A549 (cell line): Measurements from ENCODE around the gene OR1F1. TPM values are rescaled to one million over a fixed set of nuclear protein-coding genes. Genes with fewer than 3 reads are reported as not detected.

ENCODE experiments used
- ATAC-seq, 2 experiments: fragments of 200-7000 bp in 1 of 2; fragments of >200 bp in 1 of 2; cut with Nextera tagmentation in 1 of 2; cut with Tn5 transposase in 1 of 2; 3 replicates each; pipeline versions ENCODE4 v1.8.0 to v1.9.1; 2018 to 2020; ENCODE audit warnings: mild to moderate bottlenecking in 1 of 2, moderate library complexity in 1 of 2
- CTCF ChIA-PET: fragments of 300-600 bp; sonication (Branson Sonifier 250); formaldehyde crosslinking; extraction: SDS; loops from one replicate; lab custom pipeline; 2021; ENCODE audit warnings: antibody characterized with exemption, inconsistent platforms; lab: Yijun Ruan, JAX
- POLR2A ChIA-PET: fragments of 350-600 bp; formaldehyde crosslinking; extraction: SDS; loops from one replicate; lab custom pipeline; 2021; ENCODE audit warnings: antibody characterized with exemption, inconsistent platforms; lab: Yijun Ruan, JAX
- DNase-seq, 2 experiments: peaks; one replicate each; pipeline versions ENCODE4 v3.0.0 to v3.0.0-alpha.2; 2011 to 2016; ENCODE audit warnings: low read depth in 1 of 2, low spot score in 1 of 2
- FAIRE-seq: peaks from 2 replicates; lab custom pipeline; 2011; peaks lifted over from hg19 to GRCh38; lab: Jason Lieb, UNC
- H3K27ac ChIP-seq, 2 experiments: fragments of >200 bp; sonication (Bioruptor Twin); formaldehyde crosslinking; 3 replicates each; pipeline ENCODE4 v1.5.1; 2016 to 2017
- H3K4me1 ChIP-seq: fragments of >200 bp; sonication (Bioruptor Twin); formaldehyde crosslinking; 3 replicates; pipeline ENCODE4 v1.6.1; 2016
- H3K4me2 ChIP-seq: fragments of >200 bp; sonication (Bioruptor Twin); formaldehyde crosslinking; 3 replicates; pipeline ENCODE4 v1.6.1; 2016
- H3K4me3 ChIP-seq: fragments of >200 bp; sonication (Bioruptor Twin); formaldehyde crosslinking; 3 replicates; pipeline ENCODE4 v1.5.1; 2016
- H3K9me3 ChIP-seq: fragments of >200 bp; sonication (Bioruptor Twin); formaldehyde crosslinking; 3 replicates; pipeline ENCODE4 v1.6.1; 2016
- BHLHE40 ChIP-seq: IDR thresholded peaks from 2 replicates; pipeline ENCODE4 v1.6.1; 2012; ENCODE audit warnings: low read depth, low read length, inconsistent platforms
- CBX8 ChIP-seq: fragments of 200-600 bp; sonication (generic); IDR thresholded peaks from 2 replicates; pipeline ENCODE4 v1.6.1; 2016
- CHD2 ChIP-seq: fragments of 150-350 bp; IDR thresholded peaks from 2 replicates; pipeline ENCODE4 v1.6.1; 2014; ENCODE audit warnings: low read length; ENCODE audit not compliant: partially characterized antibody
- EHMT2 ChIP-seq: fragments of 200-600 bp; sonication (generic); IDR thresholded peaks from 2 replicates; pipeline ENCODE4 v1.6.1; 2016; ENCODE audit warnings: antibody characterized with exemption, low read depth, mild to moderate bottlenecking, moderate library complexity
- ELK1 ChIP-seq: fragments of 150-350 bp; IDR thresholded peaks from 2 replicates; pipeline ENCODE4 v1.6.1; 2014; ENCODE audit warnings: low read depth, mild to moderate bottlenecking, low read length
- EP300 ChIP-seq, 2 experiments: fragments of >200 bp; sonication (Bioruptor Twin); formaldehyde crosslinking; IDR thresholded peaks; 2 replicates in 1 of 2; 3 replicates in 1 of 2; pipeline ENCODE4 v1.6.1; 2016 to 2017
- ESRRA ChIP-seq: fragments of 150-350 bp; IDR thresholded peaks from 2 replicates; pipeline ENCODE4 v1.6.1; 2014; ENCODE audit warnings: mild to moderate bottlenecking, low read length, borderline replicate concordance
- FOXS1 ChIP-seq: fragments of 250-450 bp; sonication (Bioruptor Pico); IDR thresholded peaks from 2 replicates; pipeline ENCODE4 v1.5.0; 2020; ENCODE audit warnings: mild to moderate bottlenecking, moderate library complexity
- GATA3 ChIP-seq: IDR thresholded peaks from 2 replicates; pipeline ENCODE4 v1.6.1; 2012; ENCODE audit warnings: borderline replicate concordance
- HES2 ChIP-seq: fragments of >200 bp; sonication (Bioruptor Twin); formaldehyde crosslinking; IDR thresholded peaks from 2 replicates; pipeline ENCODE4 v1.6.1; 2016
- HOXA7 ChIP-seq: fragments of 250-450 bp; sonication (Bioruptor Pico); IDR thresholded peaks from 2 replicates; pipeline ENCODE4 v1.5.0; 2020; ENCODE audit warnings: mild to moderate bottlenecking, moderate library complexity
- JUNB ChIP-seq: fragments of >200 bp; sonication (Bioruptor Twin); formaldehyde crosslinking; IDR thresholded peaks from 2 replicates; pipeline ENCODE4 v1.6.1; 2016
- MAFK ChIP-seq: fragments of 450-650 bp; IDR thresholded peaks from 2 replicates; pipeline ENCODE4 v1.6.1; 2014; ENCODE audit not compliant: partially characterized antibody
- NFE2L2 ChIP-seq: fragments of 150-350 bp; conservative IDR thresholded peaks from 2 replicates; pipeline ENCODE4 v1.6.1; 2014; ENCODE audit warnings: low read length
- PBX3 ChIP-seq: IDR thresholded peaks from 2 replicates; pipeline ENCODE4 v1.6.1; 2012
- RCOR1 ChIP-seq: fragments of 150-350 bp; IDR thresholded peaks from 2 replicates; pipeline ENCODE4 v1.6.1; 2014; ENCODE audit warnings: antibody characterized with exemption, low read length, low read depth
- SREBF2 ChIP-seq: fragments of 450-650 bp; IDR thresholded peaks from 2 replicates; pipeline ENCODE4 v1.6.1; 2014; ENCODE audit warnings: mild to moderate bottlenecking, moderate library complexity
- TFCP2L1 ChIP-seq: fragments of 250-450 bp; sonication (Bioruptor Pico); IDR thresholded peaks from 2 replicates; pipeline ENCODE4 v1.5.0; 2021; ENCODE audit warnings: mild to moderate bottlenecking
- TP53 ChIP-seq: fragments of 250-450 bp; sonication (Bioruptor Pico); IDR thresholded peaks from 2 replicates; pipeline ENCODE4 v1.5.0; 2021; ENCODE audit warnings: mild to moderate bottlenecking, moderate library complexity
- ZSCAN20 ChIP-seq: fragments of 250-450 bp; sonication (Bioruptor Pico); IDR thresholded peaks from 2 replicates; pipeline ENCODE4 v1.8.0; 2022; ENCODE audit warnings: mild to moderate bottlenecking, moderate library complexity
- WGBS: methylation state at CpG from one replicate; pipeline ENCODE4 v1.1.6; 2017; ENCODE audit errors: missing lambda C conversion rate; 5-methylcytosine and 5-hydroxymethylcytosine counted together
- polyA plus RNA-seq, 4 experiments: library from polyadenylated mRNA; depleted of rRNA in 3 of 4; stranded (reverse); fragments of >200 nt; fragmentation: RNase III in 1 of 4; extraction: RNeasy Plus Mini Kit Qiagen cat#74134 plus additional on column Dnase treatment in 1 of 4; gene quantifications; 2 replicates in 3 of 4; 3 replicates in 1 of 4; pipeline ENCODE4 v1.2.3, GENCODE V29; 2011 to 2017
- TF ChIP-seq, protein P1 (sequence below): IDR thresholded peaks from 2 replicates; pipeline ENCODE4 v1.6.1; 2012
- TF ChIP-seq, protein P2 (sequence below): fragments of 450-650 bp; IDR thresholded peaks from 2 replicates; pipeline ENCODE4 v1.6.1; 2014; ENCODE audit warnings: antibody characterized with exemption

OR1F1 gene
- polyA plus RNA-seq, 2 of the 4 experiments (the other 2 are of a cell fraction), result 0.31 to 1.3 TPM

GRCh38 chr16:3193221-3194212 lies 5.5 kb downstream of the OR1F1 start:
- ChIA-PET POLR2A (no interaction called here), CTCF (interaction anchor here (0.6 kb wide), 1 partner anchor 190 kb away, joined by 3 read pairs; no protein-coding TSS in a partner anchor)
- Histone ChIP-seq H3K4me1 (peaks cover 9% of the 10 kb centered on the region), H3K27ac (no peak overlapping the region), H3K9me3 (no peaks in the 10 kb centered on the region), H3K4me2 (no peak overlapping the region), H3K4me3 (no peak overlapping the region)
- DNase-seq, result peak; percentile 33 to 86
- no peak for FAIRE-seq
- WGBS, result 77% methylated on average over 49 of the region's 49 CpGs
- TF ChIP-seq TP53 (CRISPR knock-in tag), result peak; percentile 69; the same call in 1 of the 2 replicates
- TF ChIP-seq EP300 (IDR thresholded peaks at IDR 0.05), result no peak
- no peak for TF ChIP-seq HES2
- TF ChIP-seq FOXS1, result no peak
- TF ChIP-seq, protein P1, sequence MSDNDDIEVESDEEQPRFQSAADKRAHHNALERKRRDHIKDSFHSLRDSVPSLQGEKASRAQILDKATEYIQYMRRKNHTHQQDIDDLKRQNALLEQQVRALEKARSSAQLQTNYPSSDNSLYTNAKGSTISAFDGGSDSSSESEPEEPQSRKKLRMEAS, result peak; percentile 39; the same call in 1 of the 2 replicates
- TF ChIP-seq SREBF2, result peak; percentile 43; the same call in 1 of the 2 replicates
- TF ChIP-seq GATA3, result peak; percentile 14; the same call in 1 of the 2 replicates
- no peak for TF ChIP-seq HOXA7 (CRISPR knock-in tag)
- TF ChIP-seq, protein P2, sequence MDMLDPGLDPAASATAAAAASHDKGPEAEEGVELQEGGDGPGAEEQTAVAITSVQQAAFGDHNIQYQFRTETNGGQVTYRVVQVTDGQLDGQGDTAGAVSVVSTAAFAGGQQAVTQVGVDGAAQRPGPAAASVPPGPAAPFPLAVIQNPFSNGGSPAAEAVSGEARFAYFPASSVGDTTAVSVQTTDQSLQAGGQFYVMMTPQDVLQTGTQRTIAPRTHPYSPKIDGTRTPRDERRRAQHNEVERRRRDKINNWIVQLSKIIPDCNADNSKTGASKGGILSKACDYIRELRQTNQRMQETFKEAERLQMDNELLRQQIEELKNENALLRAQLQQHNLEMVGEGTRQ, result peak; percentile 51
- TF ChIP-seq, all 56 proteins: peak for 5
- ATAC-seq, result no peak

GRCh38 chr16:3194792-3195191 lies 6.8 kb downstream of the OR1F1 start:
- H3K4me1 ChIP-seq, result peaks cover 8% of the 10 kb centered on the region
- H3K9me3 ChIP-seq, result no peaks in the 10 kb centered on the region
- H3K27ac ChIP-seq, result no peak overlapping the region
- no peak for ATAC-seq
- H3K4me2 ChIP-seq, result no peak overlapping the region
- TF ChIP-seq EP300 (IDR thresholded peaks at IDR 0.05) (no peak), RCOR1 (no peak), ZSCAN20 (CRISPR knock-in tag) (no peak), ELK1 (no peak), TFCP2L1 (no peak), CHD2 (no peak), PBX3 (no peak), JUNB (no peak), BHLHE40 (no peak), CBX8 (no peak), MAFK (no peak), TP53 (CRISPR knock-in tag) (no peak), HES2 (no peak), ESRRA (no peak), EHMT2 (no peak), NFE2L2 (no peak), GATA3 (no peak)
- TF ChIP-seq, protein P1, result no peak
- TF ChIP-seq, all 56 proteins: peak for 0
- no peak for DNase-seq
- ChIA-PET POLR2A (no interaction called here), CTCF (no interaction called here)
- WGBS, result 81% methylated on average over 20 of the region's 20 CpGs
- FAIRE-seq, result no peak
- H3K4me3 ChIP-seq, result no peak overlapping the region
